ENCODE results near the gene TMEM132D. TPM values are rescaled to one million over a fixed set of nuclear protein-coding genes. Genes with fewer than 3 reads are reported as not detected.
A peak's percentile ranks its signal among the peaks of the same experiment; 100 is the strongest.

TMEM132D gene
- total and polyA plus RNA-seq, 2 donors from 2014 or later: 0.13 TPM; not detected in 1

- no peak overlapping the region for H3K4me3 ChIP-seq (ENCODE audit: low read length in 3 of 3)
- intact Hi-C loops (cut with DNase I): no loop called here
- FAIRE-seq: no peak
- no peak overlapping the region for H3K27ac ChIP-seq (ENCODE audit: low read depth in 2 of 2, low read length in 2 of 2)
- no peak for DNase-seq
- H3K9me3 ChIP-seq (ENCODE audit: control insufficient read depth in 2 of 3, insufficient read depth in 1 of 3, low read length in 3 of 3): no peaks in the 10 kb centered on the region
- no peak overlapping the region for H3K9ac ChIP-seq (ENCODE audit: low read length in 3 of 3)
- no peak for TF ChIP-seq CTCF (IDR thresholded peaks at IDR 0.05; ENCODE audit: borderline replicate concordance, extremely low read depth, insufficient read depth)
- H3K36me3 ChIP-seq (ENCODE audit: control insufficient read depth in 2 of 3, insufficient read depth in 3 of 3, low read length in 3 of 3): no peaks in the 10 kb centered on the region
- no peaks in the 10 kb centered on the region for H3K4me1 ChIP-seq (ENCODE audit: control insufficient read depth in 2 of 3, insufficient read depth in 2 of 3, low read depth in 1 of 3, low read length in 3 of 3)
- H3K27me3 ChIP-seq (ENCODE audit: control insufficient read depth, insufficient read depth, low read length): no peaks in the 10 kb centered on the region
Observed at GRCh38 chr12:129854591-129854990, 49.2 kb downstream of the TMEM132D start.

GRCh38 chr12:129851296-129851695 is 52.5 kb downstream of the TMEM132D start:
- no peak for TF ChIP-seq CTCF (IDR thresholded peaks at IDR 0.05; ENCODE audit: borderline replicate concordance, extremely low read depth, insufficient read depth)
- H3K9ac ChIP-seq (ENCODE audit: low read length in 3 of 3): no peak overlapping the region
- H3K4me3 ChIP-seq (ENCODE audit: low read length in 3 of 3): no peak overlapping the region
- FAIRE-seq: no peak
- no peaks in the 10 kb centered on the region for H3K27me3 ChIP-seq (ENCODE audit: control insufficient read depth, insufficient read depth, low read length)
- no peak for DNase-seq
- no peaks in the 10 kb centered on the region for H3K4me1 ChIP-seq (ENCODE audit: control insufficient read depth in 2 of 3, insufficient read depth in 2 of 3, low read depth in 1 of 3, low read length in 3 of 3)
- no peak overlapping the region for H3K27ac ChIP-seq (ENCODE audit: low read depth in 2 of 2, low read length in 2 of 2)
- no peaks in the 10 kb centered on the region for H3K36me3 ChIP-seq (ENCODE audit: control insufficient read depth in 2 of 3, insufficient read depth in 3 of 3, low read length in 3 of 3)
- intact Hi-C loops (cut with DNase I): no loop called here
- H3K9me3 ChIP-seq (ENCODE audit: control insufficient read depth in 2 of 3, insufficient read depth in 1 of 3, low read length in 3 of 3): no peaks in the 10 kb centered on the region

- H3K9ac ChIP-seq (ENCODE audit: low read length in 3 of 3): no peak overlapping the region
- no peaks in the 10 kb centered on the region for H3K4me1 ChIP-seq (ENCODE audit: control insufficient read depth in 2 of 3, insufficient read depth in 2 of 3, low read depth in 1 of 3, low read length in 3 of 3)
- no peak for DNase-seq
- no peaks in the 10 kb centered on the region for H3K27me3 ChIP-seq (ENCODE audit: control insufficient read depth, insufficient read depth, low read length)
- intact Hi-C loops (cut with DNase I): no loop called here
- H3K4me3 ChIP-seq (ENCODE audit: low read length in 3 of 3): no peak overlapping the region
- no peaks in the 10 kb centered on the region for H3K36me3 ChIP-seq (ENCODE audit: control insufficient read depth in 2 of 3, insufficient read depth in 3 of 3, low read length in 3 of 3)
- TF ChIP-seq CTCF (IDR thresholded peaks at IDR 0.05; ENCODE audit: borderline replicate concordance, extremely low read depth, insufficient read depth): no peak
- FAIRE-seq: no peak
- H3K27ac ChIP-seq (ENCODE audit: low read depth in 2 of 2, low read length in 2 of 2): no peak overlapping the region
- no peaks in the 10 kb centered on the region for H3K9me3 ChIP-seq (ENCODE audit: control insufficient read depth in 2 of 3, insufficient read depth in 1 of 3, low read length in 3 of 3)
Observed at GRCh38 chr12:129848876-129849275, 54.9 kb downstream of the TMEM132D start.

- no peak overlapping the region for H3K4me3 ChIP-seq (ENCODE audit: low read length in 3 of 3)
- H3K36me3 ChIP-seq (ENCODE audit: control insufficient read depth in 2 of 3, insufficient read depth in 3 of 3, low read length in 3 of 3): no peaks in the 10 kb centered on the region
- no peaks in the 10 kb centered on the region for H3K9me3 ChIP-seq (ENCODE audit: control insufficient read depth in 2 of 3, insufficient read depth in 1 of 3, low read length in 3 of 3)
- H3K4me1 ChIP-seq (ENCODE audit: control insufficient read depth in 2 of 3, insufficient read depth in 2 of 3, low read depth in 1 of 3, low read length in 3 of 3): no peaks in the 10 kb centered on the region
- H3K27me3 ChIP-seq (ENCODE audit: control insufficient read depth, insufficient read depth, low read length): no peaks in the 10 kb centered on the region
- intact Hi-C loops (cut with DNase I): no loop called here
- no peak overlapping the region for H3K27ac ChIP-seq (ENCODE audit: low read depth in 2 of 2, low read length in 2 of 2)
- H3K9ac ChIP-seq (ENCODE audit: low read length in 3 of 3): no peak overlapping the region
- FAIRE-seq (no peak), DNase-seq (peak in 1 of 5 donors; percentile 7)
- no peak for TF ChIP-seq CTCF (IDR thresholded peaks at IDR 0.05; ENCODE audit: borderline replicate concordance, extremely low read depth, insufficient read depth)
Observed at GRCh38 chr12:129847063-129847462, 56.8 kb downstream of the TMEM132D start.

Measured in kidney (tissue), 14 donors.